D721Med (cell line): ENCODE measurements around the gene TIMM10.

Experiments
- DNase-seq: peaks from one replicate; pipeline ENCODE4 v3.0.0; 2011; ENCODE audit warnings: low spot score; ENCODE audit not compliant: insufficient read length
- FAIRE-seq: peaks from 2 replicates; lab custom pipeline; 2011; peaks lifted over from hg19 to GRCh38; lab: Jason Lieb, UNC
- TF ChIP-seq, protein P1 (sequence below): IDR thresholded peaks from 2 replicates; pipeline ENCODE4 v1.5.1; 2012; ENCODE audit warnings: mild to moderate bottlenecking, control low read depth; ENCODE audit not compliant: insufficient read depth; ENCODE audit errors: missing control alignments

TIMM10 gene

GRCh38 chr11:57529012-57529411, 1.5 kb downstream of the TIMM10 start:
- TF ChIP-seq, protein P1, sequence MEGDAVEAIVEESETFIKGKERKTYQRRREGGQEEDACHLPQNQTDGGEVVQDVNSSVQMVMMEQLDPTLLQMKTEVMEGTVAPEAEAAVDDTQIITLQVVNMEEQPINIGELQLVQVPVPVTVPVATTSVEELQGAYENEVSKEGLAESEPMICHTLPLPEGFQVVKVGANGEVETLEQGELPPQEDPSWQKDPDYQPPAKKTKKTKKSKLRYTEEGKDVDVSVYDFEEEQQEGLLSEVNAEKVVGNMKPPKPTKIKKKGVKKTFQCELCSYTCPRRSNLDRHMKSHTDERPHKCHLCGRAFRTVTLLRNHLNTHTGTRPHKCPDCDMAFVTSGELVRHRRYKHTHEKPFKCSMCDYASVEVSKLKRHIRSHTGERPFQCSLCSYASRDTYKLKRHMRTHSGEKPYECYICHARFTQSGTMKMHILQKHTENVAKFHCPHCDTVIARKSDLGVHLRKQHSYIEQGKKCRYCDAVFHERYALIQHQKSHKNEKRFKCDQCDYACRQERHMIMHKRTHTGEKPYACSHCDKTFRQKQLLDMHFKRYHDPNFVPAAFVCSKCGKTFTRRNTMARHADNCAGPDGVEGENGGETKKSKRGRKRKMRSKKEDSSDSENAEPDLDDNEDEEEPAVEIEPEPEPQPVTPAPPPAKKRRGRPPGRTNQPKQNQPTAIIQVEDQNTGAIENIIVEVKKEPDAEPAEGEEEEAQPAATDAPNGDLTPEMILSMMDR = no peak
- FAIRE-seq (no peak), DNase-seq (no peak)

DNA sequence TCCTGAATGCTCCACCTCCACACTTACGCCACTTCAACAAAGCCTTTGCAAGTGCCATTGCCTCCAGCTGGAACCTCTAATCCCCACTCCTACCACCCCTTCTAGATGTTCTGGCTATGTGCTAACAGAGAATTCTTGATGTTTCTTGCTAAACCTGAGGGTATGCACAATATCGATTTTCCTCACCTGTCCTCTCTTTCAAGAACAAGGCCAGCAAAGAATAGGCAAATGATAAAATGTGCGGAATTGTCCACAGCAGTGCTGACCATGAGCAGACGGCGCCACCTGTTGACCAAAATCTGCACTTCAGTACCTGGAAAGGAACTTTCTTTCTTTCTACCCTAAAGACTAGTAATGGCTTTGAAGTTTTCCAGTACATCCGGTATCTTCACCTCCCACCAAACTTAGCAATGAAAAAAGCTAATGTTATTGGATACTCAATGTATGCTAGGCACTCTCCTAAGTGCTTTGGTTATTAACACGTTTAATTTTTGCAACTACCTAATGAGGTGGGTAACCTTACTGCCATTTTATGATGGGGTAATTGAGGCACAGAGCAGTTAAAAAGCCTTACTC, 3.4 kb downstream of the TIMM10 start:
- no peak for FAIRE-seq
- TF ChIP-seq, protein P1 = peak; percentile 95
- no peak for DNase-seq

GRCh38 chr11:57523419-57523818, 7.1 kb downstream of the TIMM10 start:
- FAIRE-seq = no peak
- TF ChIP-seq, protein P1 = no peak
- no peak for DNase-seq

DNA sequence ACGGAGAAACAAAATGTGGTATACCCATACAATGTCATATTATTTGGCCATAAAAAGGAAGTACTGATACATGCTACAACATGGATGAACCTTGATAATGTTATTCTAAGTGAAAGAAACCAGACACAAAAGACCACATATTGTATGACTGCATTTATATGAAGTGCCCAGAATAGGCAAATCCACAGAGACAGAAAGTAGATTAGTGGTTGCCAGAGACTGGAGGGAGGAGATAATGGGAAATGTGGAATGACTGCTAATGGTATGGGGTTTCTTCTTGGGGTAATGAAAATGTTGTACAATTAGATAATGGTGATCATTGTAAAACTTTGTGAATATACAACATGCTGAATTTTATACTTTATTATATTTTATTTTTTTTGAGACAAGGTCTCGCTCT, 9.4 kb downstream of the TIMM10 start:
- FAIRE-seq = no peak
- no peak for DNase-seq
- TF ChIP-seq, protein P1 = no peak

DNA sequence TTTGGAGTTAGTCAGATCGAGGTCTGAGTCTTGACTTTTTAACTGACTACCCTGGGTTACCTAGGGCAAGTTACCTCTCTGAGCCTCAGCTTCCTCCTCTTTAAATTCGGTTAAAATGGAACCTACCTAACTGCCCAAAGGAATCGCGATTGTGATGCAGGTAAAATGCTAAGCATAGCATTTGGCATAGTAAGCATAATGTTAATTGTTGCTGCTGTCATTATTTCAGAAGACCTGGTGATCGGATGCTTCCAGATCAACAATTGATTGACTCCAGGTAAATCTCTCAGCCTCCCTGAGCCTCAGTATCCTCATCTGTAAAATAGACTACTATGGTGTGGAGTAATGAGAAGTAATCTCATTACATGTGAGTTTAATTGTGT, 14.5 kb downstream of the TIMM10 start:
- TF ChIP-seq, protein P1 = no peak
- DNase-seq (no peak), FAIRE-seq (no peak)

- TF ChIP-seq, protein P1 = no peak
- FAIRE-seq = no peak
- no peak for DNase-seq
These were observed 15.1 kb downstream of the TIMM10 start, which contains the start of gene SLC43A1 for GRCh38 chr11:57515332-57516060. SLC43A1 (minus strand) TSS chr11:57515702; CDS start chr11:57514111, 1,591 bp downstream.
